HepG2 (cell line): ENCODE results near the gene NEUROD1.

Source experiments
- CTCF ChIP-seq: sonication (generic); formaldehyde crosslinking; IDR thresholded peaks from 2 replicates; pipeline ENCODE4 v1.5.0; 2020; ENCODE audit warnings: mild to moderate bottlenecking, missing genetic modification reagents, moderate library complexity
- EP300 ChIP-seq, 3 experiments: sonication (generic) in 1 of 3; formaldehyde crosslinking in 1 of 3; IDR thresholded peaks; 2 replicates each; pipeline versions ENCODE4 v1.5.1 to v1.6.1; 2011 to 2020; ENCODE audit warnings: low read depth in 2 of 3, low read length in 2 of 3, borderline replicate concordance in 1 of 3, improper control_type of control experiment in 1 of 3, mild to moderate bottlenecking in 1 of 3, missing genetic modification reagents in 1 of 3, moderate library complexity in 1 of 3
- GMEB2 ChIP-seq: IDR thresholded peaks from 2 replicates; pipeline ENCODE4 v1.6.1; 2016; ENCODE audit warnings: missing biosample characterization, missing genetic modification reagents, low read depth
- SMAD3 ChIP-seq: sonication (generic); formaldehyde crosslinking; IDR thresholded peaks from 2 replicates; pipeline ENCODE4 v1.4.0; 2020; ENCODE audit warnings: missing genetic modification reagents
- SMARCE1 ChIP-seq: fragments of 450-650 bp; IDR thresholded peaks from 2 replicates; pipeline ENCODE4 v1.6.1; 2017; ENCODE audit warnings: borderline replicate concordance
- SRSF1 ChIP-seq: fragments of 200-400 bp; formaldehyde crosslinking; optimal IDR thresholded peaks from 2 replicates; pipeline ENCODE3; 2017; ENCODE audit warnings: mild to moderate bottlenecking, low read depth, low read length, moderate library complexity
- USF2 ChIP-seq, 2 experiments: sonication (generic) in 1 of 2; formaldehyde crosslinking in 1 of 2; IDR thresholded peaks; 2 replicates each; pipeline versions ENCODE4 v1.5.1 to v1.6.1; 2011 to 2020; ENCODE audit warnings: borderline replicate concordance in 1 of 2, low read depth in 1 of 2, low read length in 1 of 2, mild to moderate bottlenecking in 1 of 2, missing genetic modification reagents in 1 of 2, moderate library complexity in 1 of 2
- ZBTB43 ChIP-seq: sonication (generic); formaldehyde crosslinking; conservative IDR thresholded peaks from 2 replicates; pipeline ENCODE4 v1.4.0; 2020; ENCODE audit warnings: missing genetic modification reagents
- ZNF253 ChIP-seq: sonication (generic); formaldehyde crosslinking; IDR thresholded peaks from 2 replicates; pipeline ENCODE4 v1.8.0; 2022; ENCODE audit warnings: mild to moderate bottlenecking, missing genetic modification reagents, borderline replicate concordance
- ZNF512 ChIP-seq: sonication (generic); formaldehyde crosslinking; IDR thresholded peaks from 2 replicates; pipeline ENCODE4 v1.4.0; 2020; ENCODE audit warnings: mild to moderate bottlenecking, missing genetic modification reagents
- ZNF629 ChIP-seq: sonication (generic); formaldehyde crosslinking; conservative IDR thresholded peaks from 2 replicates; pipeline ENCODE4 v1.5.0; 2020; ENCODE audit warnings: missing genetic modification reagents
- ZNF7 ChIP-seq: IDR thresholded peaks from 2 replicates; pipeline ENCODE4 v1.6.1; 2016; ENCODE audit warnings: missing biosample characterization, missing genetic modification reagents

- TF ChIP-seq SRSF1, result no peak
- TF ChIP-seq CTCF (CRISPR knock-in tag), result no peak
- no peak for TF ChIP-seq ZBTB43
- no peak for TF ChIP-seq ZNF7 (CRISPR knock-in tag)
- no peak for TF ChIP-seq ZNF253 (CRISPR knock-in tag)
- no peak for TF ChIP-seq GMEB2 (CRISPR knock-in tag)
- no peak for TF ChIP-seq ZNF512
- no peak for TF ChIP-seq USF2 (IDR thresholded peaks at IDR 0.05; ENCODE audit: low read depth, low read length)
- TF ChIP-seq USF2 (CRISPR knock-in tag; IDR thresholded peaks at IDR 0.05; ENCODE audit: borderline replicate concordance), result no peak
- no peak for TF ChIP-seq SMARCE1
- no peak for TF ChIP-seq ZNF629
- no peak for TF ChIP-seq SMAD3 (CRISPR knock-in tag)
- TF ChIP-seq EP300 (IDR thresholded peaks at IDR 0.05; ENCODE audit: low read depth in 2 of 2, low read length in 2 of 2), result no peak
- TF ChIP-seq EP300 (CRISPR knock-in tag; IDR thresholded peaks at IDR 0.05; ENCODE audit: borderline replicate concordance), result no peak
These were observed 53.6 kb downstream of the NEUROD1 start for GRCh38 chr2:181626671-181627070.
